ENCODE data around the gene BPTF. TPM values are rescaled to one million over a fixed set of nuclear protein-coding genes. Genes with fewer than 3 reads are reported as not detected.
A peak's percentile ranks its signal among the peaks of the same experiment; 100 is the strongest.
"Not testable (repeated sequence)": the region's sequence is repeated elsewhere in the genome, so short reads cannot be mapped to it uniquely, and the experiment has no call there.

The BPTF gene
- total RNA-seq, 4 donors from 2014 or later, result 50.1 to 79.9 (median 69.4) TPM

DNA sequence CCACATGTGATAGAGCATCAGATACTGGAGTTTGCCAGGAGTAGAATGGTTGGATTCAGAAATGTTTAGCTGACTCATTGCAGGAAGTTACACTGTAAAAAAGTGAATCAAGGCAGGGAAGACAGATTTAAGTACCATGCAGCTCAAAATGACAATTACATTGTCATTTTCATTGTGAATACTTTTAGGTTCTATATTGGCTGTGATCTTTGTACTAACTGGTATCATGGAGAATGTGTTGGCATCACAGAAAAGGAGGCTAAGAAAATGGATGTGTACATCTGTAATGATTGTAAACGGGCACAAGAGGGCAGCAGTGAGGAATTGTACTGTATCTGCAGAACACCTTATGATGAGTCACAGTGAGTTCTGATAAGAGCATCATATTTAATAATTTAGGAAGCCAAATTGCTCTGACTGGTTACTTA, 137.9 kb downstream of the BPTF start:
- TF ChIP-seq, protein P1, sequence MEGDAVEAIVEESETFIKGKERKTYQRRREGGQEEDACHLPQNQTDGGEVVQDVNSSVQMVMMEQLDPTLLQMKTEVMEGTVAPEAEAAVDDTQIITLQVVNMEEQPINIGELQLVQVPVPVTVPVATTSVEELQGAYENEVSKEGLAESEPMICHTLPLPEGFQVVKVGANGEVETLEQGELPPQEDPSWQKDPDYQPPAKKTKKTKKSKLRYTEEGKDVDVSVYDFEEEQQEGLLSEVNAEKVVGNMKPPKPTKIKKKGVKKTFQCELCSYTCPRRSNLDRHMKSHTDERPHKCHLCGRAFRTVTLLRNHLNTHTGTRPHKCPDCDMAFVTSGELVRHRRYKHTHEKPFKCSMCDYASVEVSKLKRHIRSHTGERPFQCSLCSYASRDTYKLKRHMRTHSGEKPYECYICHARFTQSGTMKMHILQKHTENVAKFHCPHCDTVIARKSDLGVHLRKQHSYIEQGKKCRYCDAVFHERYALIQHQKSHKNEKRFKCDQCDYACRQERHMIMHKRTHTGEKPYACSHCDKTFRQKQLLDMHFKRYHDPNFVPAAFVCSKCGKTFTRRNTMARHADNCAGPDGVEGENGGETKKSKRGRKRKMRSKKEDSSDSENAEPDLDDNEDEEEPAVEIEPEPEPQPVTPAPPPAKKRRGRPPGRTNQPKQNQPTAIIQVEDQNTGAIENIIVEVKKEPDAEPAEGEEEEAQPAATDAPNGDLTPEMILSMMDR (IDR thresholded peaks at IDR 0.05), result peak in 1 of 3 donors; percentile 32
- 0% methylated on average over 1 of the region's 1 CpG for WGBS, 2 donors
- intact Hi-C loops (cut with DNase I; ENCODE audit: low total_unique reads), result loop anchor here (10.0 kb wide), 1 partner anchor 502 kb away; no protein-coding TSS in a partner anchor
- DNase-seq (ENCODE audit: low spot score in 2 of 2), result peak in 1 of 2 donors; percentile 66
- not testable (repeated sequence) for H3K4me3 ChIP-seq (ENCODE audit: low read depth, poor library complexity, severe bottlenecking)

DNA sequence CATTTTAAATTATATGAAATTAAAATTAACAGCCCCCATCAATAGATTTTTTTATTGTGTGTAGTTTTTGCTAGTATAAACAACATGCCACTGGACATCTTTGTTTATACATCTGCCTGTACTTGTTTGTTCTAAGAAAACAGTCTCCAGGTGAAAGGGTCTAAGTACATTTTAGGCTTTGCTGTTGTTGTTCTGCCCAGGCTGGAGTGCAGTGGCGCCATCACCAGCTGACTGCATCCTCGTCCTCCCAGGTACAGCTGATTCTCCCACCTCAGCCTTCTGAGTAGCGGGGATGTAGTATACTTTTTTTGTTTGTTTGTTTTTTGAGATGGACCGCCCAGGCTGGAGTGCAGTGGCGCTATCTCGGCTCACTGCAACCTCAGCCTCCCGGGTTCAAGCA, 145.5 kb downstream of the BPTF start:
- DNase-seq (ENCODE audit: low spot score in 2 of 2), result no peak
- H3K4me3 ChIP-seq (ENCODE audit: low read depth, poor library complexity, severe bottlenecking), result no peak overlapping the region
- TF ChIP-seq, protein P1 (IDR thresholded peaks at IDR 0.05), result no peak
- no peak for TF ChIP-seq POLR2A (IDR thresholded peaks at IDR 0.05)
- 95 to 96% methylated on average over 7 of the region's 7 CpGs for WGBS, 2 donors
- intact Hi-C loops (cut with DNase I; ENCODE audit: low total_unique reads), result no loop called here

DNA sequence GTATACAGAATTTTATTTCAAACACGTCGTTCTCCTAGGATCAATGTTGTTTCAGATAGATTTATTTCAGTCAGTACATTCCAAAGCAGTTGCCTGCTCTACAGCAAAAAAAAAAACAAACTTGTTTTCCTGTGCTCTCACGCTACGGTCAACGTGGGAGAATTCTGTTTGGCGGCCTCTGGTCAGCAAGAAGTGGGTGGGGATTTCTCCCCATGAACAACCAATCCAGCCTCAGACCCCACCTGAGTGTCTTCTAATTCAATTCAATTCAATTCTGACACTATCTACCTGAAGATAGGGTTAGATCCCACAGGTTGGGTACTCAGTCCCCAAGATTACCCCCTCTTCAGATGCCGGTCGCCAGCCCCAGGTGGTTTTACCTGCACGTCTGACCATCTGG, 148.9 kb downstream of the BPTF start:
- TF ChIP-seq, protein P1 (IDR thresholded peaks at IDR 0.05), result no peak
- no peak for TF ChIP-seq POLR2A (IDR thresholded peaks at IDR 0.05)
- WGBS, 2 donors, result 89 to 91% methylated on average over 9 of the region's 9 CpGs
- no peak for DNase-seq (ENCODE audit: low spot score in 2 of 2)
- intact Hi-C loops (cut with DNase I; ENCODE audit: low total_unique reads), result no loop called here
- no peak overlapping the region for H3K4me3 ChIP-seq (ENCODE audit: low read depth, poor library complexity, severe bottlenecking)

DNA sequence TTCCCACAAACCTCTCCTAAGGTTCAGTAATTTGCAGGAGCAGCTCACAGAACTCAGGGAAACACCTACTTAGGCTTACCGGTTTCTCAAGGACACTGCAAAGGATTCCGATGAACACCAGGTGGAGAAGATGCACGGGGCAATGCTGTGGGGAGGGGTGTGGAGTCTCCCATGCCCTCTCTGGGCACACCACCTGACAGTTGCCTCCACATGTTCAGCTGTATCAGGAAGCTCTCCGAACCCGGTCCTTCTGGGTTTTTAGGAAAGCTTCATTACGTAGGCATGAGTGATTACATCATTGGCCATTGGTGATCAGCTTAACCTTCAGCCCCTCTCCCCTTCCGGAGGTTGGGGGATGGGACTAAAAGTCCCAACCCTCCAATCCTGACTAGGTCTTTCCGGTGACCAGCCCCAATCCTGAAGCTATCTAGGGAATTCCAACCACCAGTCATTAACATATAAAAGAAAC, 149.3 kb downstream of the BPTF start:
- TF ChIP-seq, protein P1 (IDR thresholded peaks at IDR 0.05), result no peak
- TF ChIP-seq POLR2A (IDR thresholded peaks at IDR 0.05), result no peak
- DNase-seq (ENCODE audit: low spot score in 2 of 2), result no peak
- no peak overlapping the region for H3K4me3 ChIP-seq (ENCODE audit: low read depth, poor library complexity, severe bottlenecking)

DNA sequence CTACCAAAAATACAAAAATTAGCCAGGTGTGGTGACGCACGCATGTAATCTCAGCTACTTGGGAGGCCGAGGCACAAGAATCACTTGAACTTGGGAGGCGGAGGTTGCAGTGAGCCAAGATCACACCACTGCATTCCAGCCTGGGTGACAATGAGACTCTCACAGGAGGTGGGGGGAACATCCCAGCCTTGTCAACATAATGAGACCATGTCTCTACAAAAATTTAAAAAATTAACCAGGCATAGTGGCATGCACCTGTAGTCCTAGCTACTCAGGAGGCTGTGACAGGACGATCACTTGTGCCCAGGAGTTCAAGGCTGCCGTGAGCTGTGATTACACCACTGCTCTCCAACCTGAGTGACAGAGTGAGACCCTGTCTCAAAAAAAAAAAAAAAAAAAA, 151.0 kb downstream of the BPTF start:
- DNase-seq (ENCODE audit: low spot score in 2 of 2); intact Hi-C loops (cut with DNase I; ENCODE audit: low total_unique reads); H3K4me3 ChIP-seq (ENCODE audit: low read depth, poor library complexity, severe bottlenecking): not testable (repeated sequence)
- WGBS, 2 donors, result 96% methylated on average over 6 of the region's 6 CpGs

More for the DNA sequence above, 149.3 kb downstream of the BPTF start:
- intact Hi-C loops (cut with DNase I; ENCODE audit: low total_unique reads), result no loop called here
- 60 to 68% methylated on average over 8 of the region's 8 CpGs for WGBS, 2 donors

DNA sequence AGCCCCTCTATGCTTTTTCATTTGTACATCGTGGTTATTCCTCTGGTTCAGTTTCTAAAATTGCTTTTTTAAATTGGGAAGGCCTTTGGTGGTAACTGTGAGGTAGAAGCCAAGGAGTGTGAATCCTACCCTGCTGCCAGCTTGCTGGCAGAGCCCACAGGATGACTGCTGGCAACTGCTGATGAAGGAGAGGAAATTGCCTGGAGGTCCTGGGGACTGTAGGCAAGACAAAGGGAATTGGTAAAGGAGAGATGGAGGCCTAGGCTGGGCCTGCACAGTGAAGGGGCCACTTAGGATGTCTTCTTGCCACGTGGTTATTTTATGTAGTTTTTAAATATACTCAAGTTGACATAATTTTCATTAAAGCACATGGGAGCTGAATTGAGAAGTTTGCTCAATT, 155.2 kb downstream of the BPTF start:
- WGBS, 2 donors, result 93% methylated on average over 2 of the region's 2 CpGs
- intact Hi-C loops (cut with DNase I; ENCODE audit: low total_unique reads), result no loop called here
- no peak for TF ChIP-seq POLR2A (IDR thresholded peaks at IDR 0.05)
- TF ChIP-seq, protein P1 (IDR thresholded peaks at IDR 0.05), result no peak
- DNase-seq (ENCODE audit: low spot score in 2 of 2), result no peak
- no peak overlapping the region for H3K4me3 ChIP-seq (ENCODE audit: low read depth, poor library complexity, severe bottlenecking)

DNA sequence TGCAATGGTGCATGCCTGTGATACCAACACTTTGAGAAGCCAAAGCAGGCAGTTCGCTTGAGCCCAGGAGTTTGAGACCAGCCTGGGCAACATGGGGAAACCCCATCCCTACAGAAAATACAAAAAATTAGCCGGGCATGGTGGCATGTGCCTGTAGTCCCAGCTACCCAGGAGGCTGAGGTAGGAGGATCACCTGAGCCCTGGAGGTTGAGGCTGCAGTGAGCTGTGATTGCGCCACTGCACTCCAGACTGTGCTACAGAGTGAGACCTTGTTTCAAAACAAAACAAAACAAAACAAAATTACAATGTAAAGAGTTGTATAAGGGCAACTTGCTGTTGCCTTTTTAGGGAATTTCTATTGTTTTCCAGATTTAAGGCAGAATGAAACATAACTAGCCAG, 155.6 kb downstream of the BPTF start:
- H3K4me3 ChIP-seq (ENCODE audit: low read depth, poor library complexity, severe bottlenecking); DNase-seq (ENCODE audit: low spot score in 2 of 2); intact Hi-C loops (cut with DNase I; ENCODE audit: low total_unique reads): not testable (repeated sequence)
- 62 to 67% methylated on average over 3 of the region's 3 CpGs for WGBS, 2 donors

All from lower leg skin (tissue), 4 donors.